Liver (tissue), 2 donors: Measurements from ENCODE around the gene NAALADL1.

ENCODE experiments used
- MAX ChIP-seq: IDR thresholded peaks from 2 replicates; pipeline ENCODE4 v1.6.1; 2016; ENCODE audit warnings: antibody characterized with exemption
- TF ChIP-seq, protein P1 (sequence below): fragments of 150-350 bp; IDR thresholded peaks from 2 replicates; pipeline ENCODE4 v1.5.1; 2017; ENCODE audit warnings: improper control_type of control experiment, low read depth, low read length; ENCODE audit not compliant: missing input control
- TF ChIP-seq, protein P2 (sequence below): IDR thresholded peaks from 2 replicates; pipeline ENCODE4 v1.6.1; 2016; ENCODE audit warnings: antibody characterized with exemption, mild to moderate bottlenecking
- donor health status: healthy.

DNA sequence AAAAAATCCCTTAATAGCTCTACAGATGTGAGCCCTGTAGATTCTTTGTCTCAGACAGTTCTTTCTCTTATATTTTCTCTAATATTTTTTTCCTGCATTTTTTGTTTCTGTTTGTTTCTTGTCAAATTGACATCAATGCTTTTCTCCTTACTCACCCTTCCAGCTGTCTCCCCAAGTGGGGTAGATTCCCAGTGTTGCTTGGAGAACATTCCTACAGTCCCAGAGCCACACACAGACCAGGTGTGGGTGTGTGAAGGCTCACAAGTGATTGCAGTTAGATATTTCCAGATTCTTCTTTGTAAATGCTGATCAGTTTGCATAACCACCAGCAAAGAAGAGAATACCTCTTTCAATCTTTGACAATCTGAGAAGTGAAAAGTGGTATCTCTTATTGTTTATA lies 45.1 kb upstream of the NAALADL1 start:
- TF ChIP-seq MAX = no peak
- TF ChIP-seq, protein P1, sequence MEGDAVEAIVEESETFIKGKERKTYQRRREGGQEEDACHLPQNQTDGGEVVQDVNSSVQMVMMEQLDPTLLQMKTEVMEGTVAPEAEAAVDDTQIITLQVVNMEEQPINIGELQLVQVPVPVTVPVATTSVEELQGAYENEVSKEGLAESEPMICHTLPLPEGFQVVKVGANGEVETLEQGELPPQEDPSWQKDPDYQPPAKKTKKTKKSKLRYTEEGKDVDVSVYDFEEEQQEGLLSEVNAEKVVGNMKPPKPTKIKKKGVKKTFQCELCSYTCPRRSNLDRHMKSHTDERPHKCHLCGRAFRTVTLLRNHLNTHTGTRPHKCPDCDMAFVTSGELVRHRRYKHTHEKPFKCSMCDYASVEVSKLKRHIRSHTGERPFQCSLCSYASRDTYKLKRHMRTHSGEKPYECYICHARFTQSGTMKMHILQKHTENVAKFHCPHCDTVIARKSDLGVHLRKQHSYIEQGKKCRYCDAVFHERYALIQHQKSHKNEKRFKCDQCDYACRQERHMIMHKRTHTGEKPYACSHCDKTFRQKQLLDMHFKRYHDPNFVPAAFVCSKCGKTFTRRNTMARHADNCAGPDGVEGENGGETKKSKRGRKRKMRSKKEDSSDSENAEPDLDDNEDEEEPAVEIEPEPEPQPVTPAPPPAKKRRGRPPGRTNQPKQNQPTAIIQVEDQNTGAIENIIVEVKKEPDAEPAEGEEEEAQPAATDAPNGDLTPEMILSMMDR = no peak
- TF ChIP-seq, protein P2, sequence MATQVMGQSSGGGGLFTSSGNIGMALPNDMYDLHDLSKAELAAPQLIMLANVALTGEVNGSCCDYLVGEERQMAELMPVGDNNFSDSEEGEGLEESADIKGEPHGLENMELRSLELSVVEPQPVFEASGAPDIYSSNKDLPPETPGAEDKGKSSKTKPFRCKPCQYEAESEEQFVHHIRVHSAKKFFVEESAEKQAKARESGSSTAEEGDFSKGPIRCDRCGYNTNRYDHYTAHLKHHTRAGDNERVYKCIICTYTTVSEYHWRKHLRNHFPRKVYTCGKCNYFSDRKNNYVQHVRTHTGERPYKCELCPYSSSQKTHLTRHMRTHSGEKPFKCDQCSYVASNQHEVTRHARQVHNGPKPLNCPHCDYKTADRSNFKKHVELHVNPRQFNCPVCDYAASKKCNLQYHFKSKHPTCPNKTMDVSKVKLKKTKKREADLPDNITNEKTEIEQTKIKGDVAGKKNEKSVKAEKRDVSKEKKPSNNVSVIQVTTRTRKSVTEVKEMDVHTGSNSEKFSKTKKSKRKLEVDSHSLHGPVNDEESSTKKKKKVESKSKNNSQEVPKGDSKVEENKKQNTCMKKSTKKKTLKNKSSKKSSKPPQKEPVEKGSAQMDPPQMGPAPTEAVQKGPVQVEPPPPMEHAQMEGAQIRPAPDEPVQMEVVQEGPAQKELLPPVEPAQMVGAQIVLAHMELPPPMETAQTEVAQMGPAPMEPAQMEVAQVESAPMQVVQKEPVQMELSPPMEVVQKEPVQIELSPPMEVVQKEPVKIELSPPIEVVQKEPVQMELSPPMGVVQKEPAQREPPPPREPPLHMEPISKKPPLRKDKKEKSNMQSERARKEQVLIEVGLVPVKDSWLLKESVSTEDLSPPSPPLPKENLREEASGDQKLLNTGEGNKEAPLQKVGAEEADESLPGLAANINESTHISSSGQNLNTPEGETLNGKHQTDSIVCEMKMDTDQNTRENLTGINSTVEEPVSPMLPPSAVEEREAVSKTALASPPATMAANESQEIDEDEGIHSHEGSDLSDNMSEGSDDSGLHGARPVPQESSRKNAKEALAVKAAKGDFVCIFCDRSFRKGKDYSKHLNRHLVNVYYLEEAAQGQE = no peak
